Transverse colon (tissue), 4 donors: Measurements from ENCODE around the gene SLIT3.

Experiments used
- EP300 ChIP-seq: sonication (generic); formaldehyde crosslinking; IDR thresholded peaks from one replicate; pipeline ENCODE4 v1.6.1; 2017; ENCODE audit warnings: antibody characterized with exemption, low read depth
- POLR2A ChIP-seq: fragments of 450-650 bp; IDR thresholded peaks from one replicate; pipeline ENCODE4 v1.6.1; 2016; ENCODE audit warnings: antibody characterized with exemption, mild to moderate bottlenecking, moderate library complexity
- POLR2AphosphoS5 ChIP-seq, 3 donors: sonication (generic); formaldehyde crosslinking; IDR thresholded peaks; one replicate each; pipeline ENCODE4 v1.6.1; 2016; ENCODE audit warnings: antibody characterized with exemption in 3 of 3
- TF ChIP-seq, protein P1 (sequence below), 5 experiments: fragments of 200-600 bp in 3 of 5; fragments of 450-650 bp in 2 of 5; sonication (generic) in 3 of 5; IDR thresholded peaks; 1 replicate in 2 of 5; 2 replicates in 3 of 5; pipeline ENCODE4 v1.5.1; 2016 to 2017; ENCODE audit warnings: antibody characterized with exemption in 5 of 5, inconsistent platforms in 3 of 5, mild to moderate bottlenecking in 2 of 5, moderate library complexity in 1 of 5

DNA sequence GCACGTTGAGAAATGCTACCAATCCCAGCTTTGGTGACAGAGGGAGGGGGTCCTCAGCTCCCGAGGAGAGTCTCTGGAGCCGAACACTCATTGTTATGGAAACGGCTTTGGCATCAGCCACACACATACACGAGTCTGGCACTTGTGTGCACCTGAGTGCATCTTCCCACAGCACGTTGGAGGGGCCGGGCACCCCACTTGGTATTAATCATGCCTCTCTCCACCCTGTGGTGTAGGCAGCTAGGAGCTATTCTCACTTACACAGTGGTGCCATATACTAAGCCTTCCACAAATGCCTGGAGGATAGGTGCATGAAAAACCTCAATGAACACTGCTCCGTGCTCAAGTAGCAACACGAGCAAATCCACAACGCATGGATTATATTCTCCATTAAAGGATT, 587.9 kb downstream of the SLIT3 start:
- TF ChIP-seq, protein P1, sequence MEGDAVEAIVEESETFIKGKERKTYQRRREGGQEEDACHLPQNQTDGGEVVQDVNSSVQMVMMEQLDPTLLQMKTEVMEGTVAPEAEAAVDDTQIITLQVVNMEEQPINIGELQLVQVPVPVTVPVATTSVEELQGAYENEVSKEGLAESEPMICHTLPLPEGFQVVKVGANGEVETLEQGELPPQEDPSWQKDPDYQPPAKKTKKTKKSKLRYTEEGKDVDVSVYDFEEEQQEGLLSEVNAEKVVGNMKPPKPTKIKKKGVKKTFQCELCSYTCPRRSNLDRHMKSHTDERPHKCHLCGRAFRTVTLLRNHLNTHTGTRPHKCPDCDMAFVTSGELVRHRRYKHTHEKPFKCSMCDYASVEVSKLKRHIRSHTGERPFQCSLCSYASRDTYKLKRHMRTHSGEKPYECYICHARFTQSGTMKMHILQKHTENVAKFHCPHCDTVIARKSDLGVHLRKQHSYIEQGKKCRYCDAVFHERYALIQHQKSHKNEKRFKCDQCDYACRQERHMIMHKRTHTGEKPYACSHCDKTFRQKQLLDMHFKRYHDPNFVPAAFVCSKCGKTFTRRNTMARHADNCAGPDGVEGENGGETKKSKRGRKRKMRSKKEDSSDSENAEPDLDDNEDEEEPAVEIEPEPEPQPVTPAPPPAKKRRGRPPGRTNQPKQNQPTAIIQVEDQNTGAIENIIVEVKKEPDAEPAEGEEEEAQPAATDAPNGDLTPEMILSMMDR (IDR thresholded peaks at IDR 0.05): no peak
- TF ChIP-seq POLR2AphosphoS5 (IDR thresholded peaks at IDR 0.05) (no peak), EP300 (no peak), POLR2A (no peak)
